Activated CD4-positive, CD25-positive, alpha-beta regulatory T cell treated with anti-CD3 and anti-CD28 coated beads, Interleukin-2, amount 50 U/mL, for 24 hours (primary cell): Measurements from ENCODE around the gene THAP4.

Experiments used
- ATAC-seq, 2 donors: fragments of 150-1000 bp; cut with Tn5 transposase; one replicate each; pipeline ENCODE4 v1.10.0; 2021; ENCODE audit warnings: mild to moderate bottlenecking in 1 of 2, moderate library complexity in 1 of 2

The THAP4 gene

DNA sequence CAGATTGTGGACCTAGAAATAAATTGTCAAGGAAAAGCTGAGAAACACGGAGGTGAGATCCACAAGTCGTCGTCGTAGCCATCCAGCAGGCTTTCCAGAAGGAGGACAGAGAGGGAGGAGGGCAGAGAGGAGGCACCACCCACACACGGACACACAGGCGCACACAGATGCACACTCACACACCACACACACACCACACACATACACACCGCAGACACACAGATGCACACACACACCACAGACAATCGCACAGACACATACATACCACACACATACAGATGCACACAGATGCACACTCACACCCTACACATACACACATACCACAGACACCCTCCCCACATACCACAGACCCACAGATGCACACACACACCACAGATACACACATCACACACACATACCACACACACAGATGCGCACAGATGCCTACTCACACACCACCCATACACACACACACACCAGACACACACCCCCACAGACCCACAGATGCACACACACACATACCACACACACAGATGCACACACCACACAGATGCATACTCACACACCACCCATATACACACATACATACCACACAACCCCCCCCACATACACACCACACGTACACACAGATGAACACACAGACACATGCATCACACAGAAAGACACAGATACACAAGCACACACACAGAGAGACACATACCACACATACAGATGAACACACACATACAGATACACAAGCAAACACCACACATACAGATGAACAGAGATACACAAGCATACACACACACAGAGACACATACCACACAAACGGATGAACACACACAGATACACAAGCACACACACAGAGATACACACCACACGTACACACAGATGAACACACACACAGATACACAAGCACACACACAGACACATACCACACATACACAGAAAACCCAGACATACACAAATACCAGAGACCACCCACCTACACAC lies 91.2 kb downstream of the THAP4 start:
- ATAC-seq, result no peak

DNA sequence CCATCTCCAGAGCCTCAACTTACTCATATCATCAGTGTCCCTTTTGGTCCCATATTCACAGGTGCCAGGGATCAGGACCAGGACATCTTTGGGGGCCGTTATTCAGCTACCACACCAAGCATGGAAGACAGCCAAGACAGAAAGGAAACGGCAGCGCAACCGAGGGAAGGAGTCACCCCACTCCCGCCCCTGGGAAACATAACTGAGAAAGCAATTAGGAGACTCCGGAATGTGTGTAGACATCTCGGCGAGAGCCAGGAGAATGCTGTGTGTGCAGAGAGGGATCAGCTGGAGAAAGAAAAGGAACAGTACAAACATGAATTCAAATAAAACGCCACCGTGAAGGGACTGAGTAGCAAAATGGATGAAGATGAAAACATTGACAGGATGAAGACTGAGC lies 91.9 kb downstream of the THAP4 start:
- no peak for ATAC-seq

DNA sequence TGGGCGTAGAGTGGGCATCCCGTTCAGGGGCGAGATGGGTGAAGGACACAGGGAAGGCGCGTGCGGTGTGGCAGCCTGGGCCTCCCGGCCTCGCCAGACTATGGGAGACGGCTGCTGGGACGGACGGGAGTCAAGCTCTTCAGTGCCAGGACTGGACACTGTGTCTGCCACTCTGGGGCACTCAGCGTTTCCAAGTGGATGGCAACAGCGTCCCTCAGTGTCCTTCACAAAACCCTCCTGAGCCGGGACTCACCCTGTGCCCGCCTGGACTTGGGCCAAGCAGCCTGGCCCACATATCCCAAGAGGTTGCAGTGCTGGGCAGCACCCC lies 94.7 kb downstream of the THAP4 start:
- ATAC-seq, result no peak

GRCh38 chr2:241541564-241542277 lies 95.2 kb downstream of the THAP4 start:
- no peak for ATAC-seq

DNA sequence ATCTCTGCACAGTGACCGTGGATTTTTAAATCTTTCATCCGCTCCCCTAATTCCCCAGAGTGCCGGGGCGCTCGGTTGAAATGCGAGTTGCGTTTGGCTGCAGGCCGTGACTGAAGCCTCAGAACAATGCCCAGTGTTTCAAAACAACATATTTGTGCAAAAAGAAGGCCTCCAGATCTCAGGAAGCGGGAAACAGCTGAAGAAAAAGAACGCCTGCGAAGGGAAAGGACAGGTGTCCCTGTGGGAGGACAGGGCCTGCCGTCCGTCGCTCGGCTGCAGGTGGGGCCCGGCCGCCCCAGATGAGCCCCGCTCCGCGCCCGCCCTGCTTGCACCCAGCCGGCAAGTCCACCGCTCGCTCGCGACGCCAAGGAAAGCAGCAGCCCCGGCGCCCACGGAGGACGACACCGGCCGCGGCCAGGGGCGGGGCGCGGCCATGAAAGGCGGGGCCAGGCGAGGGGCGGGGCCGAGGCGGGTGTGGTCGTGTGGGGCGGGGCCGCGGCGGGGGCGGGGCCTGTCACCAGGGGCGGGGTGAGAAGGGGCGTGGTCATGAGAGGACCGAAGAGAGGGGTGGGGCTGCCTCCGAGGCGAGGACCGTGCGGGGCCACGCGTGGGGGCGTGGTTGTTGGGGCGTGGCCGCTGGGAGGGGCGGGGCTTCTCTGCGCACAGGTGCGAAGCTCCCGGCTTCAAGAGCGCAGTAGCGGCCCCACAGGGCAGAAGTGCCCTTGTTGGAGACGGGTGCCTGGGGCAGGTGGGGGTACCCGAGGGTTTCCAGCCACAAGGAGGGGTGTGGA lies 96.0 kb downstream of the THAP4 start:
- peak; percentile 60 to 68 for ATAC-seq

DNA sequence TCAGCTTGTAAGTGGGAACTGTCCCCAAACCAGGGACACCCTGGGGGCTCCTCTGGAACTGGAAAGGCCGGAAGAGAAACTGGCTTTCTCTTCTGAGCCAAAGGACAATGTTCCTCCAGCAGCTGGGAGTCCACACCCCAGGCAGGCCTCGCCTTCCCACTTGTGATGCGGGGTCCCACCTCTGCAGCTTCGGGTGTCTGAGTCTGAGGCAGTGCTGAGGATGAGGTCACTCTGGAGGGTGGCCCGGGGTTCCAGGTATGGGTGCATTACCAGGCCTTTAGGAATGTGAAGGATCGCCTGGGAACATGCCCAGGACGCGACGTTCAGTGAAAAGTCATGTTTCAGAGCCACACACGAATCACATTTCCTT lies 96.6 kb downstream of the THAP4 start:
- no peak for ATAC-seq

- no peak for ATAC-seq
Measured at GRCh38 chr2:241539616-241540374, 97.2 kb downstream of the THAP4 start.

DNA sequence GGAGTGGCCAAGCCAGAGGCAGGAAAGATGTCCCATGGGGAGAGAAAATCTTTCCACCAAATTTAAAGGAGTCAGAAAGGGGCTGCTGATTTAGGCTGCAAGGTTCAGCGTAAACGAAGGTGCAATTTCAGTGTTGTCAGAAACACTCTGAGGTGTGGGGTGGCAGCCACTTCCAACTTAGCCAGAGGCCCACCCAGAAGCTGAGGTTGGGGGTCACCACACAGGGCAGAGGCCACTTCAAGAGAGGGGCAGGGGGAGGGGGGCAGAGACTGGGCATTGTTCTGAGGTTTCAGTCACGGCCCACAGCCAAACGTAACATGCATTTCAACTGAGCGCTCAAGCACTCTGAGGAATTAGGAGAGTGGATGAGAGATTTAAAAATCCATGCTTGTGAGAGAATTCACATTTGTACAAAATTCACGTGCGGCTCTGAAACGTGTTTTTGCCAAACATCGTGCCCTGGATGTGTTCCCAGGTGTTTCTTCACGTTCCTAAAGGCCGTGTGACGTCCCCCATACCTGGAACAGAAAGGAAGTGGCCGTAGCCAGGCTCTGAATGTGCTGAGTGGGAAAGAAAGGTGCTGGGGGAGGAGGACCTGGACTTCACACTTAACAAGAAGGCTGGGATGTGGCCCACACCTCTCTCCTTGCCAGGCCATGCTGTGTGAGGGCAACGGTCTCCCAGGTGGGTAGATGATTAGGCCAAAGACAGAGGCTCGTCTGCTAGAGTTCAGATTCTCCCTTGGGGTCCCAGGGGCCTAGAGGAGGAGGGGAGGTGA lies 97.9 kb downstream of the THAP4 start:
- no peak for ATAC-seq

GRCh38 chr2:241535871-241536655 lies 100.9 kb downstream of the THAP4 start:
- no peak for ATAC-seq

- no peak for ATAC-seq
Measured at GRCh38 chr2:241534701-241535375, 102.1 kb downstream of the THAP4 start.
